Central memory CD8-positive, alpha-beta T cell (primary cell): ENCODE measurements around the gene PPP1R13B.

Experiments used
- ATAC-seq: fragments of 150-1000 bp; cut with Tn5 transposase; replicated peaks from 2 replicates; pipeline ENCODE4 v1.10.0; 2022; ENCODE audit warnings: mild to moderate bottlenecking, moderate FRiP score, moderate number of reproducible peaks; ENCODE audit not compliant: poor library complexity, severe bottlenecking; ENCODE audit errors: extremely low read depth
- DNase-seq, 2 donors: peaks; one replicate each; pipeline ENCODE4 v3.0.0; 2021; ENCODE audit warnings: low spot score in 2 of 2
- H3K27ac Mint-ChIP-seq: one replicate; pipeline ENCODE4 v1.8.0; 2022; ENCODE audit warnings: low read depth, mild to moderate bottlenecking, moderate library complexity, mixed read lengths
- H3K27me3 Mint-ChIP-seq: one replicate; pipeline ENCODE4 v1.8.0; 2022; ENCODE audit warnings: mixed read lengths
- H3K36me3 Mint-ChIP-seq: one replicate; pipeline ENCODE4 v1.8.0; 2022; ENCODE audit warnings: mild to moderate bottlenecking, moderate library complexity, mixed read lengths; ENCODE audit not compliant: insufficient read depth
- H3K4me1 Mint-ChIP-seq: one replicate; pipeline ENCODE4 v1.8.0; 2022; ENCODE audit warnings: mixed read lengths
- H3K4me3 Mint-ChIP-seq: one replicate; pipeline ENCODE4 v1.8.0; 2022; ENCODE audit warnings: mild to moderate bottlenecking, moderate library complexity, mixed read lengths
- H3K9me3 Mint-ChIP-seq: one replicate; pipeline ENCODE4 v1.8.0; 2022; ENCODE audit warnings: mixed read lengths

The PPP1R13B gene

DNA sequence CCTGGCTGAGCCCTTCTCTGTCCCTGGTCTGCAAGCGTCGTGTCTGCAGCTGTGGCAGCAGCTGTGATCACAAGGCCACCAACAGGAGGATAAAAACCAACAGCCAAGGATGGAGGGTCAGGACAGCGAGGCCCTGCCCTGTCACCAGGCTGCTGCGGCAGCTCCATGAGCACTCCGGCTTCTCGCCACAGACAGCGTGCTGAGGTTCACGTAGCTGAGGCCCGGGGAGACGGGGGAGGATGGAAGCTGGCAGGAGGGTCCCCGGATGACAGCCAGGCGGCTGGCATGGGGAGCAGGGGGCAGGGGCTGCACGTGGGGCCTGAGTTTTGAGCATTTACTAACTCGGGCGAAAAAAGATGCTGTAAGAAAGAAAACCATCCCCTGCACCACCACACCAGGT is 137.6 kb downstream of the PPP1R13B start:
- Mint-ChIP-seq H3K27me3 (no peaks in the 10 kb centered on the region), H3K4me1 (peaks cover 12% of the 10 kb centered on the region), H3K4me3 (no peak overlapping the region), H3K27ac (no peak overlapping the region), H3K9me3 (no peaks in the 10 kb centered on the region), H3K36me3 (peaks cover 10% of the 10 kb centered on the region)
- DNase-seq: no peak
- ATAC-seq: no peak

GRCh38 chr14:103708750-103709187 is 138.6 kb downstream of the PPP1R13B start:
- peaks cover 7% of the 10 kb centered on the region for H3K4me1 Mint-ChIP-seq
- H3K27me3 Mint-ChIP-seq: no peaks in the 10 kb centered on the region
- H3K4me3 Mint-ChIP-seq: no peak overlapping the region
- no peaks in the 10 kb centered on the region for H3K9me3 Mint-ChIP-seq
- no peak for DNase-seq
- H3K36me3 Mint-ChIP-seq: peaks cover 9% of the 10 kb centered on the region
- H3K27ac Mint-ChIP-seq: no peak overlapping the region
- ATAC-seq: no peak

GRCh38 chr14:103707329-103708263 is 139.8 kb downstream of the PPP1R13B start:
- no peaks in the 10 kb centered on the region for H3K4me1 Mint-ChIP-seq
- no peak overlapping the region for H3K27ac Mint-ChIP-seq
- no peaks in the 10 kb centered on the region for H3K9me3 Mint-ChIP-seq
- H3K27me3 Mint-ChIP-seq: no peaks in the 10 kb centered on the region
- no peak for DNase-seq
- no peak overlapping the region for H3K4me3 Mint-ChIP-seq
- no peak for ATAC-seq
- peaks cover 9% of the 10 kb centered on the region for H3K36me3 Mint-ChIP-seq

DNA sequence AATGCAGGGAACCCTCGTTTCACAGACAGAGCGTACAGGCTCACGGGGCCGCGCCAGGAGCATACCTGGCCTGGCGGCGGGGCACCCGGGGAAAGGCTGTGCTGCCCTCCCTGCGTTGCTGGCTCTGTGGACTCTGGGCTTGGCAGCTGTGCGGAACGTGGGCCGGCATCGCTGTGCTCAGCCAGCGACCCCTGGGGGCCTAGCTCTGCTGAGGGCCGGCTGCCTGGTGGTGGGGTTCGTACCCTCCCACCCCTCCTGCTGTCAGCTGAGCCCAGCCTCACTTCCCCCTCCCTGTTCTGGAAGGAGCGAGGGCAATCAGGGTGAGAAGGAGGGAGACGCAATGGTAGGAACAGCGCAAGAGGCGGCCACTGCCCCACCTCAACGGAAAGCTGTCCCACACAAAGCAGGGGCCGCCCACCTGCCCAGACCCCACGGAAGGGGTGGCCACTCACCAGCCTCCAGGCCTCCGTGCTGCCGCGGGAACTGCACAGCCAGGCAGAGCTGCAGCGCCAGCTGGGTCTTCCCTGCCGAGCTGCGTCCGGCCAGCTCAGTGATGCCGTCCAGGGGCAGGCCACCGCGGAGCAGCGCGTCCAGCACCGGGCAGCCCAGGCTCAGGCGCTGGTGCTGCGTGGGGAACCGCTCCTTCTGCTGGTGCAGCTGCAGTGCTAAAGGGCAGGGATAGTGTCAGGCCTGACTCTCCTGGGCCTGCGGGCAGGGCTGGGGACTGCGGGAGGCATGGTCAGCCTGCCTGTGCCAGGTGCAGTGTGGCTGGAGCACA is 140.6 kb downstream of the PPP1R13B start:
- no peak for DNase-seq
- Mint-ChIP-seq H3K9me3 (no peaks in the 10 kb centered on the region), H3K27me3 (no peaks in the 10 kb centered on the region), H3K36me3 (peaks cover 9% of the 10 kb centered on the region), H3K4me3 (no peak overlapping the region), H3K4me1 (no peaks in the 10 kb centered on the region), H3K27ac (no peak overlapping the region)
- no peak for ATAC-seq

DNA sequence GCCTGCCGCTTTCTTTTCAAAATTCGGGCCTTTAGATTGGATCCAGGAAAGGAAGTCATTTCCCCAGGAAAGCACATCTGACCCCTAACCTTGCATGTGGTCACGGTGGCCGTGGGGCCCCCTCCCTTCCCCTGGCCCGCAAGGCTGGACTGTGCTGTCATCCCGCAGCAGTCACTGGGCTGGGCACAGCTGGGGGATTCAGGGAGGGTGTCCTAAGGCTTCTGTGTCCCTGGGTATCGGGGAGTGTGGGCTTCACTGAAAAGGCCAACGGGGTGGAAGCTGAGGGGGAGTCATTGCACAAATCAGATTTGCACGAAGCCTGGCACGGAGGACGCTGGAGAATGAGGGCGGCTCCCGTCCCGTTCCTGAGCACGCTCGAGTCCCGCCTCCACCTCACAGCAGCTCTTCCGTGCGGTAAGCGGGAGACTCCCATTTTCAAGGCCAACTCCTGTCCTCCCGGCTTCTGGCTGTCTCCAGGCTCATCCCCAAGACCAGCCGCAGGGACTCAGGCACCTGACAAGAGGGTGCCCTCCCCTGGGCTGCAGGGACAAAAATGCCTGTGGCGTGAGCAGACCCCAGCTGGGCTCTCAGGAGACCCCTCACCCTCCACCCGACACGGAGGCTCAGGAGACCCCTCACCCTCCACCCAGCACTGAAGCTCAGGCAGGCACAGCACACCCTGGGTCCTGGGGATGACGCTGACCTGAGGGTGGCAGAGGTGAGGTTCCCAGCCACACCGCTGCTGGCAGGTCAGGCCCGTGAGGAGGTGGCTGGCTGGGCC is 141.7 kb downstream of the PPP1R13B start:
- no peaks in the 10 kb centered on the region for H3K9me3 Mint-ChIP-seq
- H3K36me3 Mint-ChIP-seq: peaks cover 12% of the 10 kb centered on the region
- ATAC-seq (no peak), DNase-seq (no peak)
- H3K4me1 Mint-ChIP-seq: no peaks in the 10 kb centered on the region
- H3K27me3 Mint-ChIP-seq: no peaks in the 10 kb centered on the region
- H3K4me3 Mint-ChIP-seq: no peak overlapping the region
- H3K27ac Mint-ChIP-seq: no peak overlapping the region

GRCh38 chr14:103705118-103705503 is 142.3 kb downstream of the PPP1R13B start:
- no peaks in the 10 kb centered on the region for H3K4me1 Mint-ChIP-seq
- no peak for ATAC-seq
- H3K27ac Mint-ChIP-seq: no peak overlapping the region
- H3K27me3 Mint-ChIP-seq: no peaks in the 10 kb centered on the region
- no peak for DNase-seq
- H3K36me3 Mint-ChIP-seq: peaks cover 12% of the 10 kb centered on the region
- H3K4me3 Mint-ChIP-seq: no peak overlapping the region
- H3K9me3 Mint-ChIP-seq: no peaks in the 10 kb centered on the region

- no peak overlapping the region for H3K4me3 Mint-ChIP-seq
- no peaks in the 10 kb centered on the region for H3K27me3 Mint-ChIP-seq
- no peaks in the 10 kb centered on the region for H3K9me3 Mint-ChIP-seq
- no peak for ATAC-seq
- H3K36me3 Mint-ChIP-seq: peaks cover 12% of the 10 kb centered on the region
- no peak overlapping the region for H3K27ac Mint-ChIP-seq
- DNase-seq: no peak
- no peaks in the 10 kb centered on the region for H3K4me1 Mint-ChIP-seq
Observed at GRCh38 chr14:103704708-103705107, 142.7 kb downstream of the PPP1R13B start.

DNA sequence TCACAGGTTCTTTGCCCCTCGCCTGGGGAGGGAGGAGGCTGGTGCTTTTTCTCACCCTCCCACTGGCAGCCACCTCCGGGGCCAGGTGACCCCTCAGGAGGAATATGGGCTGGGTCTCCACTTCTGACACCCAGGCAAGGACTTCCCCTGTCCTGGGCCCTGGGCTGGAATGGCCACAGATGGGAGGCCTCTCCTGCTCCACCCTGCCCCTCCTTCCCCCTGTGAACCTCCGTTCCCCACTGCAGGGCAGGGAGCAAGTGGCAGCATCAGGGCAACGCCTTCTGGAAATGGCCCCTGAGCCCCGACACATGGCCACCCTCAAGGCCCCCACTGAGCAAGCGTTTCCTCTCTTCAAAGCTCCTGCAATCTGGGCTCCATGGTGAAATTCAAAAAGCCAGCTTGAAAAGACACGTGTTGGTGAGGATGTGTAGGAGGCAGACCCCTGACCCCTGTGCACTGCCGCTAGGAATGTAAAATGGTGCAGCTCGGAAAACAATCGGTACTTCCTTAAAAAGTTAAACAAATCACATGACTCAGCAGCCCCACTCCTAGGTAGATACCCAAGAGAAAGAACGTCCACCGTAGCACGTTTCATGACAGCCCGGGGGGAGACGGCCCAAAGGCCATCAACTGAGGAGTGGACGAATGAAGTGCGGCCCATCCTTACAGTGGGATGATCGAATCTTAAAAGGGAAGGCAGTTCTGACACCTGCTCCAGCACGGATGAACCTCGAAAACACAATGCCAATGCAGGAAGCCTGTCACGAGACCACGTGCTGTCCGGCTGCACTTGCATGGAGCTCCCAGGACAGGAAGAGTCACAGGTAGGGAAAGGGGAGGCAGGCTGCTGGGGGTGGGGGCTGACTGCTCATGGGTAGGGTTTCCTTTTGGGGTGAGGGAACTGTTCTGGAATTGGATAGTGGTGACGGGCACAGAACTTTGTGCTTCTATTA is 143.7 kb downstream of the PPP1R13B start:
- DNase-seq (no peak), ATAC-seq (no peak)
- Mint-ChIP-seq H3K27me3 (no peaks in the 10 kb centered on the region), H3K9me3 (no peaks in the 10 kb centered on the region), H3K4me3 (no peak overlapping the region), H3K27ac (no peak overlapping the region), H3K36me3 (peaks cover 12% of the 10 kb centered on the region), H3K4me1 (no peaks in the 10 kb centered on the region)

DNA sequence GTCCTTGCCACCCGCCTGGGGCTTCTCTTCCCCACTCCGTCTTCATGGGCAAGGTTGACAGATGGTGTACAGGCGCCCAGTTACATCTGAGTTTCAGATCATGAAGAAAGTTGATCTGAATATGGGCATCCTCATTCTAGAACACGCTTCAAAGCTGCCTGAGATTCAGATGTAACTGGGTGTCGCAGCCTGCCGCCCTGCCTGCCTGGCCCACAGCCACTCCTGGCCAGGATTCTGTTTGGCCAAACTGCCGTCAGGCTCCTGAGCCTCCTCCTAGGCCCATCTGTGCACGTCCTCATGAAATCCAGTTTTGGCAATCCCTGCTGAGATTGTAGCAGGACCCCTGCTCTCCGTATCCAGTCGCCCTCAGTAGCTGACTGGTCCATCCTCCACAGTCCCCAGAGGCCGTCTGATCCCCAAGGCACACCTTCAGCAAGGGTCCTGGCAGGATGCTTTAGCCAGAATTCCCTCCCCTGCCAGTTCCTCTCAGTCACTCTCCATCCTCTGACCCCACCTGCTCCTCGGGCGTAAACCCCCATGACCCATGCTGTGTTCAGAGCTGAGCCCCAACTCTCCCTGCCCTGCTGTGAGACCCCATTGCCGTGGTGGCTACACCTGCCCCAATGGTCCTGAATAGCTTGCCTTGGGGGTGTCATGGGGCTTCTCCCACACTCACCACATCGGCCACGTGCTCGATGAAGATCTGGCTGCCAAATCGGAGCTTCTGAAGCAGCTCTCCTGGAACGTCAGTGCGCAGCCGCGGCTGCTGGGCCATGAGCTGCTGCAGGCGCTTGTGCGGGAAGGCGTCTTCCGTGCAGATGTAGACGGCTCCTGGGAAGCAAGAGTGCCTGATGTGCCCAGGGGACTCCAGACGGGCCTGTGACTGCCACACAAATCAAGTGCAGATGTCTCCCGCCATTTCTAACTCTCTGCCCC is 144.6 kb downstream of the PPP1R13B start:
- H3K4me1 Mint-ChIP-seq: no peaks in the 10 kb centered on the region
- H3K27me3 Mint-ChIP-seq: no peaks in the 10 kb centered on the region
- H3K27ac Mint-ChIP-seq: no peak overlapping the region
- ATAC-seq (no peak), DNase-seq (no peak)
- H3K4me3 Mint-ChIP-seq: no peak overlapping the region
- H3K36me3 Mint-ChIP-seq: peaks cover 8% of the 10 kb centered on the region
- no peaks in the 10 kb centered on the region for H3K9me3 Mint-ChIP-seq

DNA sequence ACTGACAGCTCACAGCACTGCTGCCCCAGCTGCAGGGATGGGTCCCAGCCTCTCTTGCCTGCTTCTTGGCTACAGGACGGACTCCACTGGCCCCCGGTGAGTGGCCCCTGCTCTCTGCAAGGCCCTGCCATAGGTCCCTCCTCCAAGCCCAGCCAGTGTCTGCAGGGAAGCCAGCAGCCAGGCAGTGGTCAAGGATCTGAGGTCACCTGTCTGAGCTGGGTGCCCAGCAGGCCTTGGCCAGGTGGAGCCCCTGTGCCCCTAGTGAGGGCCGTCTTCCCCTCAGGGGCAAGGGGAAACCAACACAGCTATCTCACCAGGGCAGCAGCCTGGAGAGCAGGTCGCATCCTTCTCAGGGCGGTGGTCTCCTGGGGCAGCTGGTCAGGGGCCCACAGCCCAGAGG is 145.3 kb downstream of the PPP1R13B start:
- H3K27ac Mint-ChIP-seq: peak overlapping the region; percentile 67
- no peaks in the 10 kb centered on the region for H3K4me1 Mint-ChIP-seq
- no peaks in the 10 kb centered on the region for H3K9me3 Mint-ChIP-seq
- H3K36me3 Mint-ChIP-seq: peaks cover 8% of the 10 kb centered on the region
- ATAC-seq (no peak), DNase-seq (no peak)
- H3K4me3 Mint-ChIP-seq: no peak overlapping the region
- no peaks in the 10 kb centered on the region for H3K27me3 Mint-ChIP-seq
